HG02588 (cell line): Measurements from ENCODE around the gene RXFP4.
"Not testable (repeated sequence)": the region's sequence is repeated elsewhere in the genome, so short reads cannot be mapped to it uniquely, and the experiment has no call there.

Experiments
- ATAC-seq: cut with Tn5 transposase; IDR thresholded peaks from one replicate; pipeline ENCODE4 v1.9.1; 2021; ENCODE audit warnings: mild to moderate bottlenecking, moderate library complexity; ENCODE audit not compliant: unreplicated experiment

RXFP4 gene

GRCh38 chr1:155976913-155977689 is 35.7 kb downstream of the RXFP4 start:
- no peak for ATAC-seq

GRCh38 chr1:155977690-155978324 is 36.4 kb downstream of the RXFP4 start:
- no peak for ATAC-seq

GRCh38 chr1:155978325-155978972 is 37.0 kb downstream of the RXFP4 start, which contains the start of gene ARHGEF2:
Gene ARHGEF2, minus strand, starts transcription at chr1:155978547. Its CDS starts 120 bp downstream, at chr1:155978427.
- peak; percentile 35 for ATAC-seq

GRCh38 chr1:155978973-155979429 is 37.6 kb downstream of the RXFP4 start:
- ATAC-seq = no peak

- ATAC-seq = no peak
Measured at GRCh38 chr1:155979597-155980343, 38.3 kb downstream of the RXFP4 start.

GRCh38 chr1:155981266-155982088 is 40.0 kb downstream of the RXFP4 start:
- ATAC-seq = no peak

GRCh38 chr1:155982106-155982505 is 40.7 kb downstream of the RXFP4 start:
- ATAC-seq = no peak

GRCh38 chr1:155983191-155984024 is 42.0 kb downstream of the RXFP4 start:
- no peak for ATAC-seq

- no peak for ATAC-seq
Measured at GRCh38 chr1:155984341-155984740, 42.9 kb downstream of the RXFP4 start.

- not testable (repeated sequence) for ATAC-seq
Measured at GRCh38 chr1:155984903-155985645, 43.6 kb downstream of the RXFP4 start.

- peak; percentile 63 for ATAC-seq
Measured at GRCh38 chr1:155989242-155990004, 48.0 kb downstream of the RXFP4 start.

- ATAC-seq = no peak
Measured at GRCh38 chr1:155990005-155990739, 48.7 kb downstream of the RXFP4 start.
